CD4-positive, alpha-beta T cell (primary cell): ENCODE data around the gene ELP1. TPM values are rescaled to one million over a fixed set of nuclear protein-coding genes. Genes with fewer than 3 reads are reported as not detected.
"Not testable (repeated sequence)": the region's sequence is repeated elsewhere in the genome, so short reads cannot be mapped to it uniquely, and the experiment has no call there.

Source experiments
- ATAC-seq: fragments of 200-7000 bp; cut with Tn5 transposase; one replicate; pipeline ENCODE4 v1.10.0; 2022; ENCODE audit warnings: mild to moderate bottlenecking; ENCODE audit not compliant: poor library complexity
- CTCF ChIA-PET: fragments of 350-600 bp; sonication (Branson Sonifier 250); formaldehyde crosslinking; loops from one replicate; lab custom pipeline; 2021; ENCODE audit warnings: antibody characterized with exemption, inconsistent platforms; lab: Charles Lee
- POLR2A ChIA-PET: fragments of 350-600 bp; sonication (Branson Sonifier 250); formaldehyde crosslinking; loops from one replicate; lab custom pipeline; 2021; ENCODE audit warnings: antibody characterized with exemption, inconsistent platforms; lab: Charles Lee
- DNase-seq, 14 experiments: peaks; one replicate each; pipeline ENCODE4 v3.0.0-alpha.2; 2013 to 2020; ENCODE audit warnings: mixed read lengths in 2 of 14
- H3K27ac ChIP-seq, 2 donors: one replicate each; pipeline versions ENCODE4 v1.5.1 to v1.7.0; 2013; ENCODE audit warnings: low read length in 2 of 2, low read depth in 1 of 2, mild to moderate bottlenecking in 1 of 2
- H3K27me3 ChIP-seq, 2 experiments: 1 replicate in 1 of 2; 2 replicates in 1 of 2; pipeline versions ENCODE4 v1.6.1 to v1.7.0; 2013; ENCODE audit warnings: low read length in 2 of 2, control low read depth in 1 of 2, mild to moderate bottlenecking in 1 of 2, moderate library complexity in 1 of 2; ENCODE audit not compliant: insufficient read depth in 2 of 2, control insufficient read depth in 1 of 2
- H3K36me3 ChIP-seq: one replicate; pipeline ENCODE4 v1.6.1; 2013; ENCODE audit warnings: low read length, control low read depth; ENCODE audit not compliant: insufficient read depth
- H3K4me1 ChIP-seq: one replicate; pipeline ENCODE4 v1.6.1; 2013; ENCODE audit warnings: low read length, control low read depth; ENCODE audit not compliant: insufficient read depth
- H3K4me3 ChIP-seq: one replicate; pipeline ENCODE4 v1.5.1; 2013; ENCODE audit warnings: mild to moderate bottlenecking, low read length, moderate library complexity
- H3K9me3 ChIP-seq, 2 experiments: 1 replicate in 1 of 2; 2 replicates in 1 of 2; pipeline versions ENCODE4 v1.6.1 to v1.7.0; 2013; ENCODE audit warnings: low read length in 2 of 2, mild to moderate bottlenecking in 2 of 2, control low read depth in 1 of 2, moderate library complexity in 1 of 2; ENCODE audit not compliant: control insufficient read depth in 1 of 2, insufficient read depth in 1 of 2
- H3K27ac Mint-ChIP-seq: one replicate; pipeline ENCODE4 v1.8.0; 2020; ENCODE audit warnings: mixed read lengths
- H3K27me3 Mint-ChIP-seq: one replicate; pipeline ENCODE4 v1.8.0; 2021; ENCODE audit warnings: mixed read lengths
- H3K36me3 Mint-ChIP-seq: one replicate; pipeline ENCODE4 v1.8.0; 2021; ENCODE audit warnings: low read depth, mixed read lengths
- H3K4me1 Mint-ChIP-seq: one replicate; pipeline ENCODE4 v1.8.0; 2021; ENCODE audit warnings: low read depth, mixed read lengths
- H3K4me3 Mint-ChIP-seq: one replicate; pipeline ENCODE4 v1.8.0; 2020; ENCODE audit warnings: mild to moderate bottlenecking, mixed read lengths
- H3K9me3 Mint-ChIP-seq: one replicate; pipeline ENCODE4 v1.8.0; 2020; ENCODE audit warnings: mixed read lengths
- CTCF ChIP-seq: fragments of 200-600 bp; IDR thresholded peaks from one replicate; pipeline ENCODE4 v1.8.0; 2022; ENCODE audit warnings: antibody characterized with exemption, mild to moderate bottlenecking
- intact Hi-C, 2 experiments: fragments of 100-400 bp; cut with DNase I in 1 of 2; cut with micrococcal nuclease in 1 of 2; formaldehyde crosslinking; loops; one replicate each; pipeline versions ENCODE4 v1.15.1 to v1.9.0; 2023 to 2025; cut with DNase I, micrococcal nuclease
- total RNA-seq, 174 experiments: library from RNA in 2 of 174; stranded (reverse) in 2 of 174; gene quantifications; one replicate each; pipeline ENCODE4 v1.2.3 and lab custom pipeline; 2021 to 2026

The ELP1 gene
- total RNA-seq, 2 experiments from 2014 or later, result 19.2 to 20.8 TPM

DNA sequence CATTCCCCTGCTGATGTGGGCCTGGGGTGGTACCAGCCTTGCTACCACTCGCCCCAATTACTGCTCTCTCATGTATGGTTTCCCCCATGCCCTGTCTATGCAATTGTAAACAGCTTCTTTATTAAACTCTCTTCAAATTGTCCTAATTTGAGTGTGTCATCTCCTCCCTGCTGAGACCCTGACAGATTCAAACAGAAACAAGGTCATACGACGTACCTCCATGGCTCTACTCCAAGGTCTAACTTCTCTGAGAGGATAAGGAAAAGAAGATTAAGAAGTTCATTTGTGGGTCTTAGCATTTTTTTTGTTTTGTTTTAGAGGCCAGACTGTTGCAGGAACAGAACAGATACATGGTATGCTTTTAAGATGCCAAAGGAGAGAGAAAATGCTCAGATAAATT, 38.3 kb upstream of the ELP1 start:
- Histone ChIP-seq H3K36me3 (no peaks in the 10 kb centered on the region), H3K9me3 (peaks cover 0 to 8% of the 10 kb centered on the region in 2 experiments), H3K4me1 (no peaks in the 10 kb centered on the region), H3K27ac (no peak overlapping the region), H3K4me3 (no peak overlapping the region), H3K27me3 (no peaks in the 10 kb centered on the region)
- intact Hi-C loops, result no loop called here
- no peaks in the 10 kb centered on the region for H3K4me1 Mint-ChIP-seq
- no peaks in the 10 kb centered on the region for H3K27me3 Mint-ChIP-seq
- DNase-seq (no peak), ATAC-seq (no peak)
- ChIA-PET CTCF (no interaction called here), POLR2A (no interaction called here)
- no peak overlapping the region for H3K27ac Mint-ChIP-seq
- H3K4me3 Mint-ChIP-seq, result no peak overlapping the region
- no peak for TF ChIP-seq CTCF
- H3K36me3 Mint-ChIP-seq, result no peaks in the 10 kb centered on the region
- H3K9me3 Mint-ChIP-seq, result no peaks in the 10 kb centered on the region

- H3K27me3 Mint-ChIP-seq, H3K36me3 Mint-ChIP-seq, H3K9me3 Mint-ChIP-seq, H3K4me1 Mint-ChIP-seq, H3K9me3 ChIP-seq, H3K36me3 ChIP-seq, H3K4me3 ChIP-seq, H3K4me3 Mint-ChIP-seq, intact Hi-C loops, ATAC-seq, CTCF ChIA-PET, H3K27ac Mint-ChIP-seq, H3K4me1 ChIP-seq, H3K27me3 ChIP-seq, DNase-seq, H3K27ac ChIP-seq, POLR2A ChIA-PET: not testable (repeated sequence)
Observed at GRCh38 chr9:108971392-108971791, 37.5 kb upstream of the ELP1 start.

DNA sequence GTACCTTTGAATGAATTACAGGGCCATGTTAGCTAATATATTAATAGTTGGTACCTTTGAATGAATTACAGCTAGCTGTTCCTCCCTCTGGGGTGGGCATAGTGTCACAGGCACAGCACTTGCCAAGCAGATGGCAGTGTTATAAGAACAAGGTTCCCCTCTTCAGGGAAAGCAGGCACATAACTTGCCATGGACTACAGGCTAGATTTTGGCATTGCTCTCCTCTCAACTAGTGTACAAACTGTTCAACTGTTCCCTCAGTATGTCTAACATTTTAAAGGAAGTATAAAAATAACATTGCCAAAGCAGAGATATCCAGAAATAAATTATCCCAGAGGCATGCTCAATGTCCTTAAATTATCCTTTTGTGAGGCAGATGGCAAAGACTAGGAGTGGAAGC, 34.0 kb upstream of the ELP1 start:
- H3K4me1 Mint-ChIP-seq, result no peaks in the 10 kb centered on the region

More for the DNA sequence above, 34.0 kb upstream of the ELP1 start:
- Histone ChIP-seq H3K9me3 (peaks cover 0 to 8% of the 10 kb centered on the region in 2 experiments), H3K36me3 (no peaks in the 10 kb centered on the region), H3K4me1 (no peaks in the 10 kb centered on the region), H3K27me3 (no peaks in the 10 kb centered on the region), H3K27ac (no peak overlapping the region), H3K4me3 (no peak overlapping the region)
- TF ChIP-seq CTCF, result no peak
- POLR2A ChIA-PET, result no interaction called here
- no peaks in the 10 kb centered on the region for H3K27me3 Mint-ChIP-seq
- no peak overlapping the region for H3K4me3 Mint-ChIP-seq
- CTCF ChIA-PET, result interaction anchor here (1.3 kb wide), 1 partner anchor 12 kb away, joined by 3 read pairs; no protein-coding TSS in a partner anchor
- intact Hi-C loops, result no loop called here
- H3K27ac Mint-ChIP-seq, result no peak overlapping the region
- ATAC-seq (no peak), DNase-seq (no peak)
- H3K9me3 Mint-ChIP-seq, result no peaks in the 10 kb centered on the region
- H3K36me3 Mint-ChIP-seq, result no peaks in the 10 kb centered on the region
